Bone marrow (tissue), 2 donors: ENCODE measurements around the gene CLDN15.
A peak's percentile ranks its signal among the peaks of the same experiment; 100 is the strongest.
"Not testable (repeated sequence)": the region's sequence is repeated elsewhere in the genome, so short reads cannot be mapped to it uniquely, and the experiment has no call there.

Experiments used
- DNase-seq, 2 donors: peaks; one replicate each; lab custom pipeline; 2025; lab: John Stamatoyannopoulos, UW

The CLDN15 gene, protein sequence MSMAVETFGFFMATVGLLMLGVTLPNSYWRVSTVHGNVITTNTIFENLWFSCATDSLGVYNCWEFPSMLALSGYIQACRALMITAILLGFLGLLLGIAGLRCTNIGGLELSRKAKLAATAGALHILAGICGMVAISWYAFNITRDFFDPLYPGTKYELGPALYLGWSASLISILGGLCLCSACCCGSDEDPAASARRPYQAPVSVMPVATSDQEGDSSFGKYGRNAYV

DNA sequence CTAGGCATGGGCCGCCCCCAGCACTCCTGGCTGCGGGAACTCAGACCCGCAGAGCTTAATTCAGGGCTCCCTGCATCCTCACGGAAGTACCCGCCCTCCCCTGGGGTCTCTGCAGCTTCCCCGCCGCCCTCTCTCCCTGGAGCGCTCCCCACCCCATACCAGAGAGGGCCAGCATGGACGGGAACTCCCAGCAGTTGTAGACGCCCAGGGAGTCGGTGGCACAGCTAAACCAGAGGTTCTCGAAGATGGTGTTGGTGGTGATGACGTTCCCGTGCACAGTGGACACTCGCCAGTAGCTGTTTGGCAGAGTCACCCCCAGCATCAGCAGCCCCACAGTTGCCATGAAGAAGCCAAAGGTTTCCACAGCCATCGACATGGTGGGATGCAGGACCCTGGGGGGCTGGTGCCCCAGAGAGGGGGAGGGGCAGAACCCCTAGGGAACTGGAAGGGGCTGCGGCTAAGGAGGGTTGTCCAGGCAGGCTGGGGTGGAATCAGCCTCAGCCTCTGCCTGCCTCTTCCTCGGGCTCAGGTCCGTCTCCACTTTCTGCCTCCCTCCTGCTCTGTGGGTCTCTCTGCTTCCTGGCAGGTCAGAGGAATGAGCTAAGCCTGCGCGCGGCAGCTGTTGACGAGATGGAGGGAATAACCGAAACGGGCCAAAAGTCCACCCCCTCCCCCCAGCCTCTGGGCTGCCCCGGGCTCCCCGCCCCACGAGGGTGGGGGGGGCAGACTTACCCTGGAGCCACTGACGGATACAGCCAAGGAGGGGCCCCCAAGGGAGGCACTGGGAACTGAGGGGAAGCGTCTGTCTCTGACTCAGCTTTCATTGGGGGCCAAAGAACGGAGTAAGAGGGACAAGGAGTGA is at the start of gene CLDN15:
TSS of gene CLDN15 (minus strand) at position 597 of the 862 bp plus-strand sequence. CDS start at position 376, 221 bp downstream.
- DNase-seq = peak in 1 of 2 donors; percentile 93

DNA sequence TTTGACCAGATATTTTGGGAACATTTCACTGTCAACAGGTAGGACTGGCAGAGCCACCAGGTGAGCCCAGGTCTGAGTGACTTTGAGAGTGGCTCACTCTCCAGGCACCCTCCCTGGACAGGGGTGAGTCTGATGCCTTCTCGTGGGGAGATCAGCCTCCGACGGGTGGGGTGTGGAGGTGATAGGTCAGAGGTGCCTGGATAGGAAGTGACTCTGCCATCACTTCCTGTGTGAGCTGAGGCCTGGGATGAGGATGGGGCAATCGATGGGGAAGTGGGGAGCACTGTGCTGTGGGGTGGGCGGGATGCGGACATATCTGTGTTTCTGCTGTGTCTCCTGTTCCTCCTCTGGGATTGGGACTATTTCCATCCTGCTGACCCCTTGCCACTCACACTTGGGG is 49.4 kb upstream of the CLDN15 start:
- DNase-seq = no peak

DNA sequence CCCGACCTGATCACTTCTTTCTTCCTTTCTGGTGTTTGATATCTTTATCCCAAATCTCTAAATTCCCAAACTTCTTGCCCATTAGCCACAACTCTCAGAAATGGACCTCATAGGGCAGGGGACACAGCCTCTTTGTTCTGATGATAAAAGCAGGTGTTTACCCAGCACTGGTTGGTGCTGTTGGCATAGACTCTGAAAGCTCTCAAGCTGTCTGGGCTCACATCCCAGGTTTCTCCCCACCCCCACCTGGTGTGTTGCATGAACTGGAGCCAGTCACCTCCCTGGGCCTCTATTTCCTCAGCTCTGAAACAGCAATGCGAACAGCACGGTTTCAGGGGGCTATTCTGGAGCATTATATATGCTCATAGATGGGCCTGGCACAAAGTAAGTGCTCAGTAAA is 48.3 kb upstream of the CLDN15 start:
- not testable (repeated sequence) for DNase-seq

DNA sequence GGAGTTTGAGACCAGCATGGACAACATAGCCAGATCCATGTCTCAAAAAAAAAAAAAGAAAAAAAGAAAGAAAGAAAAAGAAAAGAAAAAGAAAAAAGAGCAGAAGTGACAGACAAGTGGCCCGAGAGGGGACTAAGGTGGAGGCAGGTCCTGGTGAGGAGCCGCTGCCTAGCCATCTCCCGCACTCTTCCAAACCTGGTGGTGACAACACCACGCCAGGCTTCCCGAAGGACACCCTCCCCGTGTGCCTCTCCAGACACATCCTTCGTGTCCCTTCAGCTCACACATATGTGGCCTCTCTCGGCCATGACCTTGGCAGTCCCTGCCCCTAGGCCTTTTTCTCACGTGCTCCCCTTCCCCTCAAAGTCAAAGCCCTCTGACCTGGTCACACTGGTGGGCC is 47.6 kb upstream of the CLDN15 start:
- no peak for DNase-seq

DNA sequence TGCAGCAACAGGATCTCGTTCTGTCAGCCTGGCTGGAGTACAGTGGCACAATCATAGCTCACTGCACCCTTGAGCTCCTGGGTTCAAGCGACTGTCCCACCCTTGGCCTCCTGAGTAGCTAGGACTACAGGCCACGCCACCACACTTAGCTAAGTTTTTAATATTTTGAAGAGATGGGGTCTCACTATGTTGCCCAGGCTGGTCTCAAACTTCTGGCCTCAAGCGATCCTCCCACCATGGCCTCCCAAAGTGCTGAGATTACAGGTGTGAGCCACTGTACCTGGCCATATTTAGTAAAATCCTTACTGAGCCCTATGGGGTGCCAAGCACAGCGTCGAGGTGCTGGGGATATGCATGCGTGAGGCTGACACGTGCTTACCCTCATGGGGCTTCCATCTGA is 43.3 kb upstream of the CLDN15 start:
- not testable (repeated sequence) for DNase-seq

DNA sequence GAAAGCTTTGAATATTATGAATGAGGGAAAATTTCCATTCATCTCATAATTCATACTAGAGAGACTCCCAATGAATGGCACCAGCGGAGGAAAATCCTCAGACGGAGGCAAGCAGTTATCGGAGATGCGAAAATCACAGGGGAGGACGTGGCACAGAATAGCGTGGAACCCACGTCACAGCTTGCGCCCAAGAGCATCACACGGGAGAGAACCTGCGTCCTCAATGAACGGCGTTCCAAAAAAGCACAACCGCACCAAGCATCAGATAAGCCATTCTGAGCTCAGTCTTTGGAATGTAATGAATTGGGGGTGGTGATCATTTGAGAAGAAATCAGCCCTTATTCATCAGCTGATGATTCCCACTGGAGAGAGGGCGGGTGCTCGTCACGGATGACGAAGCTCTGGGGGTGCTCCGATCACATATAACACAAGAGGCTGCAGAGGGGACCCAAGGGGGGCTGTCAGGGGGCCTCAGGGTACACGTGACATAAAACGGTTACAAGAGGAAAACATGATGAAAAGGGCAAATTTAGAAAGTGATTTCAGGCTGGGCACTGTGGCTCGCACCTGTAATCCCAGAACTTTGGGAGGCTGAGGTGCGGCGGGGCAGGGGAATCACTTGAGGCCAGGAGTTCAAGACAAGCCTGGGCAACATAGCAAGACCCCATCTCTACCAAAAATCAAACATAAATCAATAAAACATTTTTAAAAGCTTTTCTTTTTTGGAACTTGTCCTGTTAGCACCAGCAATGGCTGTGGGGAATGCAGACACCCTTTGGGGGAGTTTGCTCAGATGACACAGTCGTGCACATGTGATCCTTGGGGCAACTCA is 41.1 kb upstream of the CLDN15 start:
- DNase-seq = no peak

DNA sequence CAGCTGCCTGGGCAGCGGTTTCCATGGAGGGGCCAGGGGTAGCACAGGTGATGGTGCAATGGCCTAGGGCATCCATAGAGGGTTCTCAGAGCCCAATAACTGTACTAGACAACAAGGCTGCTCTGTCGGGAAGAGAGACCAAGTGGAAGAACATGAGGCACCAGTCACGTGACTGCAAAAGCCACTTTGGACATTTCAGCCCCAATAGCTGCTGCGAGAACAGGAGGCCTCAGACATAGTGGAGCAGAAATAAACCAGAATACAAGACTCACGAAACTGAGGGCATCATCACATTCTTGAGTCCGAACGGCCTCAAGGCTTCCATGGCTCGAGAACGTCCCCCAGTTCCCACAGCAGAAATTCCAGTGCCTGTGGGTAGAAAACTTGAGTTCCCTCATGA is 39.6 kb upstream of the CLDN15 start:
- DNase-seq = no peak

DNA sequence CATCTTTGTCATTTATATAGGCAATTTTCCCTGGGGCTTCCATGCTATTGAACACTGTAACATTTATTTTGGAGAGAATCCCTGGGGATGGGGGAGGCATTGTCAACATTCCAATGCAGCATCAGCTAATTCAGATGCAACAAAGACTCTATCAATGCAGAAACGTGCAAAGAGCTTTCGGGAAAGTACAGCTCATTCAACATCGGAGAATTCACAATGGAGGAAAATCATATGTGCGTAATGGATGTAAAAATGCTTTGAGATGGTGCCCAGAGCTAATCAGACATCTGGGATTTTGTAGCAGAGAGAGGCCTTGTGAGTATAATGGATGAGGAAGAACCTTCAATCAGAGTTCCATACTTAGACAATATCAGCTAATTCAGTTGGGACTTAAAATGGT is 35.6 kb upstream of the CLDN15 start:
- DNase-seq = no peak

DNA sequence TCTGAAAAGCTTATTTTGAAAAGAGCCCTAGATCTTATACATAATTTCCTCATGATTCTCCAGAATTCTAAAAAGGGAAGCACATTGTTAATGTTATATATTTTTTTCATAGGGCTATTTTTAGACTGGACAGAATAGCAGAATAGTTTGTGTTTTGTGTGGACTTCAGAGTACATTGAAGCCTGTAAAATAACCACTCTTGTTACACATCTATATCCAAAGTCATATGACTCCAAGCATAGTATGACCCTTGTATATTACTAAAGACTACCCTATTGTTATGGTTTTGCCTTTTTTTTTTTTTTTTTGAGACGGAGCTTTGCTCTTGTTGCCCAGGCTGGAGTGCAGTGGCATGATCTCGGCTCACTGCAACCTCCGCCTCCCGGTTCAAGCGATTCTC is 33.4 kb upstream of the CLDN15 start:
- no peak for DNase-seq

DNA sequence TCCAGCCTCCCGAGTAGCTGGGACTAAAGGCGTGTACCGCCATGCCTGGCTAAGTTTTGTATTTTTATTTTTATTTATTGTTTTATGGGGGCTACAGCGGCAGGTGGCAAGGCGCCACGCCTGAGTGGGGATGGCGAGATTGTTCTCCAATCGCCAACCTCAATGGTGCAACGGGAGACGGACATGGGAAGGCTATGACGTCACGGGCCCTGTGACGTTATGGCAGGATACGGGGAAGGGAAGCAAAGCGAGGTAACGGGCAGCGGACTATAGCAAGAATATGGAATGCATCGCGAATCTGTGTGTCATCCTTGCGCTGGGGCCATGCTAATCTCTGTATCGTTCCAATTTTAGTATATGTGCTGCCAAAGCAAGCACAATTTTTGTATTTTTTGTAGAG is 32.1 kb upstream of the CLDN15 start:
- DNase-seq = no peak

DNA sequence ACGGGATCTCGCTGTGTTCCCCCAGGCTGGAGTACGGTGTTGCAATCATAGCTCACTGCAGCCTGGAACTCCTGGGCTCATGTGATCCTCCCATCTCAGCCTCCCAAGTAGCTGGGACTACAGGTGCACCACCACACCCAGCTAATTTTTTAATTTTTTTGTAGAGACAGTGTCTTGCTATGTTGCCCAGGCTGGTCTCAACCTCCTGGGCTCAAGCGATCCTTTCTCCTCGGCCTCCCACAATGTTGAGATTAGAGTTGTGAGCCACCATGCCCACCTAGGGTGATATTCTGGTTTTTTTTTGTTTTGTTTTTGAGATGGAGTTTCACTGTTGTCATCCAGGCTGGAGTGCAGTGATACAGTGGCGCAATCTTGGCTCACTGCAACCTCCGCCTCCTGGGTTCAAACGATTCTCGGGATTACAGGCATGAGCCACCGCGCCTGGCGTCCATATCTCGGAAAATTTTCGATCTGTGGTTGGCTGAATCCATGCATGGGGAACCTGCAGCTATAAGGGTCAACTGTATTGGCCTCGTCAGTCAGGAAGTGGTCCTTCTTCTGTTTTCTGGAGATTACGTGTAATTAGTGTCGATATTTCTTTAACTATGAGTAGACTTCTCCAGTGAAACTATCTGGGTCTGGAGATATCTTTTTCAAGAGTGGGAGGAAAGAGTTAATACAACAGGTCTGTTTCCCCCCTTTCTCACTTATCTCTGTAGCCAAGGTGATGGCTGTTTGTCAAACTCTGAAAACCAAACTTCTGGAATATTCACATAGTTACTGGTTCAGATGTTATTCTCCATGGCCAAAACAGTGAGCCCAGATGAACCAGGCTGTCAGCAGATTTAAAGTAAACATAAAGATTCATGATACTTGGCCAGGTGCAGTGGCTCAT is 28.3 kb upstream of the CLDN15 start:
- DNase-seq = no peak

DNA sequence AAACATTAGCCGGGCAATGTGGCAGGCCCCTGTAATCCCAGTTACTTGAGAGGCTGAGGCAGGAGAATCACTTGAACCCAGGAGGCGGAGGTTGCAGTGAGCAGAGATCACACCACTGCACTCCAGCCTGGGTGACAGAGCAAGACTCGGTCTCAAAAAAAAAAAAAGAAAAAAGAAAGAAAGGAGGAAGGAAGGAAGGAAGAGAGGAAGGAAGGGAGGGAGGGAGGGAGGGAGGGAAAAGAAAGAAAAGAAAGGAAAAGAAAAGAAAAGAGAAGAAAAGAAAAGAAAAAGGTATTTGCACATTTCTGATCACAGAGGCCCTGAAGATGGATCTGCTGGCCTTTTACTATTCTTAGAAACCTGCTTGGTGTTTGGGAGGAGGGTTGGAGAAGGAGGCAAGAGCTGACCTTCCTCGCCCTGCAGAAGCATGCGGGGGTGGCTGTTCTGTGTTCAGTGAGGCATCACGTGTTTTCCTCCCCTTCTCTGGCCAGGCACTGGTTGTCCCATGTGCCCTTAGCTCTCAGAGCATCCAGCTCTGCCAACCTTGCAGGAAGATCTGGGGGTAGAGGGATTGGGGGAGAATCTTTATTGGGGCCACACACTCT is 26.6 kb upstream of the CLDN15 start:
- not testable (repeated sequence) for DNase-seq

DNA sequence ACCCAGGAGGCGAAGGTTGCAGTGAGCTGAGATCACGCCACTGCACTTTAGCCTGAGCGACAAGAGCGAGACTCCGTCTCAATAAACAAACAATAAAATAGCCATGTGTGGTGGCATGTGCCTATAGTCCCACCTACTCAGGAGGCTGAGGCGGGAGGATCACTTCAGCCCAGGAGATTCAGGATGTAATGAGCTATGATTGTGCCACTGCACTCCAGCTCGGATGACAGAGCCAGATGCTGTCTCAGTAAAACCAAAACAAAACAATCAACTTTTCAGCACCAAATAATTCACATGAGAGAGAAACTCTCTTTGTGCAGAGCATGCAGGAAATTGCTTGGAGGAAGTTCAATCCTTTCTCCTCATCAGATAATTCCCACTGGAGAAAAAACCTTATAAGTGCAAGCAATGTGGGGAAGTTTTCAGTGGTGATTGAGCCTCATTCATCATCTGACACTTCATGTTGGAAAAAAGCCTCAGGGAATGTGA is 20.7 kb upstream of the CLDN15 start:
- DNase-seq = no peak

DNA sequence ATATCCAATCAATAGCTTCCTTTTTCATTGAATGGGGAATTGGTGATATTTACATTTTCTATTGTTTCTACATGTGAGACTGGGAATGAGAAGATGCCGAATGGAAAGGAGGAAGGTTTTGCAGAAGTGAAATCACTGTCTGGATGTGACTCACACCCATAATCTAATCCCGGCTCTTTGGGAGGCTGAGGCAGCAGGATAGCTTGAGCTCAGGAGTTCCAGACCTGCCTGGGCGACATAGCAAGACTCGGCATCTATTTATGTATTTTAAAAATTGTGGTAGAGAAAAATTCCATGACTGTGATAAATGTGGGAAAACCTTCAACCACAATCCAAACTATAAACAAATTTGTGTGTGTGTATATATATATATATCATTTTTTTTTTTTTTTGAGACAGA is 18.2 kb upstream of the CLDN15 start:
- DNase-seq = no peak

DNA sequence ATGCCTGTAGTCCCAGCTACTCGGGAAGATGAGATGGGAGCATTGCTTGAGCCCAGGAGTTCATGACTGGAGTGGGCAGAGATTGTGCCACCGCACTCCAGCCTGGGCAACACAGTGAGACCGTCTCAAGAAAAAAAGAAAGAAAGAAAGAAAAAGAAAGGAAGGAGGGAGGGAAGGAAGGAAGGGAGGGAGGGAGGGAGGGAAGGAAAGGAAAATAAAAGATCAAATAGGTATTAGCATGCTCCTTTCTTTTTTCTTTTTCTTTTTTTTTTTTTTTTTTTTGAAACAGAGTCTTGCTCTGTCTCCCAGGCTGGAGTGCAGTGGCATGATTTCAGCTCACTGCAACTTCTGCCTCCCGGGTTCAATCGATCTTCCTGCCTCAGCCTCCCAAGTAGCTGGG is 15.6 kb upstream of the CLDN15 start:
- not testable (repeated sequence) for DNase-seq

DNA sequence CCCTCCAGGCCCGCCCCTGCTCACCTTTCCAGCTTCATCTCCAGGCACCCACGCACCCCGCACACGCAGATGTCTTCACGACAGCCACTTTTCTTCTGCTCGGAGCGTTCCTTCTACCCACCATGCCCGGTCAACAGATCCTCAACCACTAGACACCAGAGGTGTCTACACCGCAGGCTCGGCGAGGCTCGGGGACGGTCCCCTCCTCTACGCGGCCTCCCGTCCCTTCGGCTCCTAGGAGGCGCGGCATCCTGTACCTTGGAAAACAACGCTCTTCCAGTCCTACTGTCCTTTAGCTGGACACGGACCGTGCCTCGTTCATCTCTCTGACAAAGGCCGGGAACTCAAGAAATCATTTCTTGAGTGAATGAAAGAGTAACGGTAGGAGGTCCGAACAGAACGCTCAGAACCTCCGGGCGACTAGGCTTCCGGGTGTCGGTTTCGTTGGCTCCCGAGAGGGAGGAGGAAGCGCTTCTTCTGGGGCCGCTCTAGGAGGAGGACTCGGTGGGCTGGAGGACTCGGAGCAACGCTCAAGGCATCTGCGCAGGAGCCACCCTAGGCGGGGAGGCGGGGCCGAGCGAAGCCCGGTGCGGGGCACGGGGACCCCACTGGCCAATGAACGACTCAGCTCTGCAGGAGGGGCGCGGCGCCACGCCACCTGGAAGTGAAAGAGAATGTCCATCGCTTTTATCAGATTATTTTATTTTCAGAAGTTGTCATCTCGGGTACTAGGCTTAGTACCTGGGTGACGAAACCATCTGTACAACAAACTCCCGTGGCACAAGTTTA is 14.5 kb upstream of the CLDN15 start:
- peak; percentile 74 to 98 for DNase-seq

DNA sequence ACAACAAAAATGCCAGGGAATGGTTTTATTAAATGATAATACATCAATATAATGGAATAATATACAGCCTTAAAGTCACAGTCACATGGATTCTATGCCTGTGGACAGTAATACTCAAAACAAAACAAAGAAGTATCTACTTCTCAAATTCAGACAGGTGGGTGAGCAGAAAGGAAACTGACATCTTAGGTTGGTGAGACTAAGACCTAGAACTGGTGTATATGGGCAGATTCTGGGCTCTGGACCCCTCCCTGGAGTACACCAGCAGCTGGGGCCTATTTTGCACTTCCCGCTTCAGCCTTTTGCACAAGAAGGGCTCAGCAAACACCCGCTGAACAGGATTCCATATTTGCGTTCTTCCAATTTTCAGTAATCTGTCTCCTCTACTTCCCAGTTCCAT is 12.7 kb upstream of the CLDN15 start:
- DNase-seq = no peak

DNA sequence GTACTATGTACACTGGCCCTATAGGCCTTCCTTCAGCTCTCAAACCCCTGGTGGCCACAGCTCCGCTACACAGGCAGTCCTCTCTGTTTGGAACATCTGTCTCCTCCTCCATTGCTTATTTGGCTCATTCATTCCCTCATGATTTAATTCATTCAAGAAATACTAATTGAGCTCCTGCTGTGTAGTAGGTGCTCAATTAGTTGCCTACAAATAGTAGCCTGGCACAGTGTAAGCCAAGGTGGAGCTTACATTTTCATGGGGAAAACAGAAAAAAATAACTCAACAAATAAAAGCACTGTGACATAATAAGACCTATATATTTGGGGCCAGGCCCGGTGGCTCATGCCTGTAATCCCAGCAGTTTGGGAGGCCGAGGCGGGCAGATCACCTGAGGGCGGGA is 10.7 kb upstream of the CLDN15 start:
- no peak for DNase-seq

DNA sequence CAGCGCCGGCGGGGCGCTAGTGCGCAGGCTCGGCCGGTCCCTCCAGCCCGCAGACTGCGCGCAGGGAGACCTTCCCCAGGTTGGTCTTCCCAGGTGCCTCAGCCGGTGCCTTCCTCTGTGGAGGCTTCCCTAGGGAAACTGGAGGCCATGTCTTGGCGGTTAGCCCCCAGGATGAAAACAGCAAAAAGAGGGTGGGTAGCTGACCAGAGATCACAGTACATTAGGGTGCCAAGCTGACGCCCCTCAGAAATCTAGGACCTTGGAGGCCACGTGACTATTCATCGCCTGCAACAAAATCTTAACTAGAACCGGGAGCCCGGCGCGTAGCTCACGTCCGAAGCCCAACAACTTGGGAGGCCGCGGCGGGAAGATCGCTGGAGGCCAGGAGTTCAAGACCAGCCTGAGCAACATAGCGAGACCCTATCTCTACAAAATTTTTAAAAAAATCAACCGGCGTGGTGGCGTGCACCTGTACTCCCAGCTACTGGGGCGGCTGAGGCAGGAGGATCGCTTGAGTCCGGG is 7.6 kb upstream of the CLDN15 start:
- no peak for DNase-seq
